Fibroblast of peridontal ligament (primary cell): ENCODE results near the gene NEDD8.

Source experiments
- DNase-seq: peaks from one replicate; pipeline ENCODE4 v3.0.0-alpha.2; 2010; ENCODE audit errors: extremely low read depth

The NEDD8 gene

DNA sequence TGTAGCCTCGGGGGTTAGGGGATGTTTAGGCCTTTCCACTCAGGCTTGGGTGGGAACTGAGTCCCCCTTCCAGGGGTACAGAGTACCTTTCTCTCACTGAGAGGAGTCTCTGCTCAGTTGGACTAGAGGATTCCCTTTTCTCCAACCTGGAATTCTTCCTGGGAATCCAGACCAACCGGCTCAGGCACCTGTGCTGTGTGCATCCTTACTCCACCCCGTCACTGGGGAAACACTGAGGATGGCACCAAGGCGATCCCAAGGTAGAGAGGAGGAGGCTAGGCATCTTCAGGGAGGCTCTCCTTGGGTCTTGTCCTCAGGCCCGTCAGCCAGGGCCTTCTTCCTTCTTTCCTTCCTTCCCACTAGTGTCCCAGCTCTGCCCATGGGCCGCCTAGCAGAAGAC is 31.7 kb upstream of the NEDD8 start:
- DNase-seq = no peak

DNA sequence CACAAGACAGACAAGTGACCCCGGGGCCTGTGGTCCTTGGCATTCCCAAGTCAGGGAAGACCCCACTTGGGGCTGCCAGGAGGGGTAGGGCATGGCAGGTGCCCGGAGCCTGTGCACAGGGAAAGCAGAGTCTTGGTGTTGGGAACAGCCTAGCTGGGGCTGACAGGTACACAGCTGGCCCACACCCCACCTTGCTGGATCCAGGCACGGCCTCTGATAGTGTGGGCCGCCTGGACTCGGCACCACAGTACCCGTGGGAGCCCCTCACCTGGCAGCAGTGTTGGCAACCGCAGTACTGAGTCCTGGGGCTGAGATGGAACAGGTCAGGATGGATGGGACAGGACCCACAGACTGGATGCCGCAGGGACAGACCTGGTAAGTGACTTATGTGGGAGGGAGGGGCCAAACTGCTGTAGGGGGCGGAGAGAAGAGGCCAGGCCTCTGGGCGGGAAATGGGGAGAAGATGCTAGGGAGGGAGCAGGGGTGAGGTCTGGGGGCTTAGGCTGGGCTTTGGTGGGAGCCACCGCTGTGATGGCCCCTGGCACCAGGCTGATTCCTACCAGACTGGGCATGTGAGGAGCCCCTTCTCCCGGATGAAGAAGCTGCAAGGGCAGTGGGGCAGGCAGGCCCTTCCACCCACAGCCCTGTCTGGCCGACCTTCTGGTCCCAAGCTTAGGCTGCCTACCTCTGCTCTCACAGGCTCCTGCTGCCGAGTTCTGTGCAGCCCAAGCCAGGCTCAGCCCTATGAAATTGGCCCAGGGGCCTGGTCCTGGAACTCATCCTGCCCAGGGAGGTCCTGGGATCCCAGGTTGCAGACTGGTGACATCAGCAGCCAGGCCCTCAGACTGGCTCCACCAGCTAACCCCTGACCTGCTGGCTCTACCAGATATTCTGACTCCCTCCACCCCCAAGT is 30.9 kb upstream of the NEDD8 start, which contains the start of gene TGM1:
Gene TGM1, minus strand, starts transcription at position 357 of the 913 bp plus-strand sequence. CDS start 825 bp downstream, outside the sequence.
- no peak for DNase-seq

DNA sequence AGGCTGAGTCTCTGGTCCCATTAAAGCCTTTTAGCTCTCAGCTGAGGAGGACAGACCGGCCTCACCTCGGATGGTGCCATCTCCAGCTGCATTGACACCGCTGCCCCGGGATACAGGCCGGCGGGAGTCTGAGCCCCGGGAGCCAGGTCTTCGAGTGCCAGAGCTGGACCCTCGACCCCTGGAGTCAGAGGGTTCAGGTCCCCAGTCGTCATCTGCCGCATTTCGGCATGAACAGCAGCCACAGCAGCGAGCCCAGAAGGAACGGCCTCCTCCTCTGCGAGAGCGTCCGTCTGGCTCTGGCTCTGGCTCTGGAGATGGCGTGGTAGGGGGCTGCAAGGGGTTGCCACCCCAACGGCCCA is 29.8 kb upstream of the NEDD8 start:
- DNase-seq = no peak

DNA sequence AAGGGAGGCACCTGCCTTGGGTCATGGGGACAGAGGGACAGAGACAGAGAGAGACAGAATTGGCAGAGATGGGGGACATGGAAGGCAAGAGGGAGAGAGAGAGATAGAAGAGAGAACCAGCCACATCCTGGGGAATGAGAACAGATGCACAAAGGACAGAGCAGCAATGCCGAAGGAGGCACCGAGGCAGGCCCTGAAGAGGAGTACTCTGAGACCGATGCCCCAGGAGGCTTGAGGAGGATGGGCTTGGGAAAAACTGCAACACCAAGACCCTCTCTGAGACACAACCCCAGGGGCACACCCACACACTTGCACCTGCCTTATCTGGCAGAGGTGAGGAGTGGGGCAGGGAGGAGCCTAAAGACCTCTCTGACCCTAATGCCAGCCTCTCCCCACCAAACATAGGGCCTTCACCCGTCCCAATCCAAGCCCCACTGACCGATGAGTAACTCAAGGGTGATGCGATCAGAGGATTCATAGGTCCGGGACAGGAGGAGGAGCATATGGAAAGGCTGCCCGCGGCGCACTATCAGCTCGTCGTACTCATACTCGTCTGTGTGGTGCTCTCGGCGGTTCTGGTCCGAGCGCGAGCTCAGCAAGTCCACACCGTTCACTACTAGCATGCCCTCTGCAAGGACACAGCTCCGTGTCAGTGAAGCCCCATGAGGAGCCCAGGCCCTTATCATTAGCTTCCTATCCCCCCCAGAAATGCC is 29.2 kb upstream of the NEDD8 start:
- DNase-seq = no peak

DNA sequence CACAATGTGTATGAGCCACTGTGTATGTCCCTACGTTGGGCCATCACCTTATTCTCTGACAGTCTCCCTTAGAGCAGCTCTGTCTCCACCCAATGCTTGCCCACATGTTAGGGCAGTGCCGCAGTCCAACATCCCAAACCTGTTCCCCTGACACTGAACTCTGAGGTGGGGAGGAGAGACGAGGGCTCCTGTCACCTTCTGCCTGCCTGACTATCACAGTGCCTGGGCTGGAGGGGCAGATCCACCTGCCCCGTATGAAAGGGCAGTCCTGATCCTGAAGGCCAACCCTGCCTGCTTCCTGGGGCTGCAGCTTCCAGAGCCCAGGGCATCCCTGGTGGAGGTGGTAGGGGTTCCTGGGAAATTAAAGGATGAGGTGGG is 28.6 kb upstream of the NEDD8 start:
- no peak for DNase-seq

DNA sequence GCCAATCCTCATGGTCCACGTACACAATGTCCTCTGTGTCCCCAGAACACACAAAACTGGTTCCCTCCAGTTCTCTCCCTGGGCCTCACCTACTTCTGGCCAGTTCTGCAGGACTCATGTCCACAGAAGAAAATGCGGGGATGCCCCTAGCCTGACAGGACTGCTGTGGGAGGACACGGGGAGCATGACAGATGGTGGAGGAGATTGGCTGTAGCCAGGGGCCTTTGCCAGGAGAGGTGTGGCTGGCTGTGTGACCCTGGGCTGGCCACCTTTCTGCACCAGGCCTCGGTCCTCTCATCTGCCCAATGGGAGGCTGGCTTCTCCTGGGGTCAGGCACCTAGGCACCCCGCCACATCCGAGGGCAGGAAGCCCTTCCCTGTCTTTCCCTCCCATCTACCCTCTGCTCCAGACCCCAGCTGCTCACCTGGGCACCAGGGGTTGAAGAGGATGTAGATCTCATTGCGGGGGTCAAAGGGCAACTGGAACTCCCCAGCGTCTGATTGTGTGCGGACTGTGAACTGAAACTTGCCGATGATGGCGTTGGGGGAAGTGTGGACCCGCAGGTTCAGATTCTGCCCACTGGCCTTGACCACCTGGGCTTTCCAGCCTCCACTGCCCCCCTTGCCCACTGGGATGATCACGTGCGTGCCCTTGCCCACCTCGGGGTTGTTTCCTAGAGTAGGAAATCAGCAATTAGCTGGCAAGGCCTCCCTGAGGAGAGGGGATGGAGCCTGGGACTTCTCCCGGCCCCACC is 28.0 kb upstream of the NEDD8 start:
- no peak for DNase-seq

DNA sequence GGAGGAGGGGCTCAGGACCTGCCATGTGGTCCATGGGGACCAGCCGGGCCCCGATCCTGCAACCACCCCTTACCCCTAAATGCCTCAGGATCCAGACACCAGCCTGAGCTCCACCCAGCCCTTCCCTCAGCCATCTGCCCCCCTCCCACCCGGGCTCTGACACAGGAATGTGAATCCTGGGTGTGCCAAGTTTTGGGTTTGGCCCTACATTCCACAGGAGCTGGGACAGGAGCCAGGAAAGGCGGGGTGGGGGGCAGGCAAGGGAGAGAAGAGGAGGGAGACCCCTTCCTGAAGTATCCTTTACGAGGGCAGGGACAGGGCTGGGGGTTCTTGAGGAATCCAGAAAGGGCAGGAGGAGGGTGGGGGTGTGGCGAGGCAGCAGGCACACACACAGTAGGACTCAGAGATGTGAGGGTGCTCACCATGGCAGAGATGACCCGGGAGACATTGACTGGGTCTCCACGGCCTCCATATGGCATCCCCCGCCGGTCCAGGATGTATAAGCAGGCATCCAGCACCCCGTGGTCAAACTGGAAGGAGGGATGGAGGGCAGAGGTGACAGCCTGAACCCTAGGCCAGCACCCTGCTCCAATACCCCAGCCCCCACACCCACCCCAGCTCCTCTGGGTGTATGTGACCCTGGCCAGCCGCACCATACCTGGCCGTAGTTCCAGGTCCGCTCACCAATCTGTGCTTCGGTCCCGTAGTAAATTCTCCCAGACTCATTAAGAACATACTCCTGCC is 27.3 kb upstream of the NEDD8 start:
- DNase-seq = peak; percentile 52

DNA sequence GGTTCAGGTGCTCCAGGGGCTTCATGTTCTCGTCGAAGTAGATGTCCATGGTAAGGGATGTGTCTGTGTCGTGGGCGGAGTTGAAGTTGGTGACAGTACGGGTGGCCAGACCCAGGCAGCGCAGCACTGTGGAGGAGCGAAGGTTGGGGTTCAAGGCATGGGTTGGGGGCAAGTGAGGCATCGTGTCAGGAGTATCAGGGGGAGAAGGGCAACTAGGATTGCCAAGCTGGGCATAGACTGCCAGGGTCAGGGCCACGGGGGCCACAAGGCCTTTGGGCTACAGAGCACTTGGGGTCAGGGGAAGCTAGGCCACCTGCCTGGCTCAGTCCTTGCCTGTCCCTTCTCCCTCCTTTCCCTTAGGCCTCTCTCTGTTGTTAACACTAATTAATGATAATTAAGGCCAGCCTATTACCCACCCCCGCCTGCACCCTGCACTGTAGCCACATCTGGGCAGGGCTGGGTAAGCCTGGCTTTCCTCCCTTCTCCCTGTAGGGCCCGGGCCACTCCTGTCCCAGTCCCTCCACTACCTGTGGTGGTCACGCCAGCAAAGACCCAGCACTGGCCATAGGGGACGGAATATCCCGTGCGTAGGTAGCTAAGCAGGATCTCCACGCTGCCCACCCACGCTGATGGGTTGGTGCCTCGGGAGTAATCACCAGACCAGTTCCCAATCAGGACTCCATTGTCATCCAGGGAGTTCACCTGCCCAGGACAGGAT is 26.5 kb upstream of the NEDD8 start:
- DNase-seq = no peak

DNA sequence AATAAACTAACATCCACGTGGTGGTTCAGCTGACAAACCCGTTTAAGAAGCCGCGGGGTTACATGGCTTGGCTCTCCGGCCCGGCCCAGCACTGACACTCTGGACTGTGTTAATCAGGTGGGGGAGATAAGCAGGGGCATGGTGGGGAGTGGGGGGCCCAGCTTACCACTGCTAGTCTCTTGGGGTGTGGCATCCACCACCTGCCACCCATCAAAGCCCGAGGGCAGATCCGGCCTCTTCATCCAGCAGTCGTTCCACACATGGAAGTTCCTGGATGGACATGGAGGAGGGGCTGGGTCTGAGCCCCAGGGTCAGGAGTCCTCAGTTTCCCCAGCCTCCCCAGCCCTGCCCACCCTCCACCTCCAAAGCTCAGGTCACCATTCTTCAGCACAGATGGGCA is 26.0 kb upstream of the NEDD8 start:
- DNase-seq = no peak

DNA sequence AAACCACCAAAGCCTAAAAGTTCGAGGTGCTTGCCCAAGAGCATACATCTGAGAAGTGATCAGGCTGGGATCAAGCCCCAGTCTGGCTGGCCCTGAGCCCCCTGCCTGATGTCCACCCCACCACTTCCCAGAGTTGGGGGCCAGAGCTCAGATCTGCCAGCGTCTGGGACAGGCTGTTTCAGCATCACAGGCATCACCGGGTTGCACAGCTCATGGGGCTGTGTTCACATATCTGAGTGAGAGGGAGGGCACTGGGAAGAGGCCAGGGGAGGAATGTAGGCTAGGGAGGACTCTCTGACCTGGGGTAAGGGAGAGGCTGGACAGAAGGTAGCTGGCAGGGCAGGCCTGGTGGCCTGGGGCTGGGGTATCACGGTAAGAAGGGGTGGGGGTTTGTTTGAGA is 24.8 kb upstream of the NEDD8 start:
- DNase-seq = no peak

DNA sequence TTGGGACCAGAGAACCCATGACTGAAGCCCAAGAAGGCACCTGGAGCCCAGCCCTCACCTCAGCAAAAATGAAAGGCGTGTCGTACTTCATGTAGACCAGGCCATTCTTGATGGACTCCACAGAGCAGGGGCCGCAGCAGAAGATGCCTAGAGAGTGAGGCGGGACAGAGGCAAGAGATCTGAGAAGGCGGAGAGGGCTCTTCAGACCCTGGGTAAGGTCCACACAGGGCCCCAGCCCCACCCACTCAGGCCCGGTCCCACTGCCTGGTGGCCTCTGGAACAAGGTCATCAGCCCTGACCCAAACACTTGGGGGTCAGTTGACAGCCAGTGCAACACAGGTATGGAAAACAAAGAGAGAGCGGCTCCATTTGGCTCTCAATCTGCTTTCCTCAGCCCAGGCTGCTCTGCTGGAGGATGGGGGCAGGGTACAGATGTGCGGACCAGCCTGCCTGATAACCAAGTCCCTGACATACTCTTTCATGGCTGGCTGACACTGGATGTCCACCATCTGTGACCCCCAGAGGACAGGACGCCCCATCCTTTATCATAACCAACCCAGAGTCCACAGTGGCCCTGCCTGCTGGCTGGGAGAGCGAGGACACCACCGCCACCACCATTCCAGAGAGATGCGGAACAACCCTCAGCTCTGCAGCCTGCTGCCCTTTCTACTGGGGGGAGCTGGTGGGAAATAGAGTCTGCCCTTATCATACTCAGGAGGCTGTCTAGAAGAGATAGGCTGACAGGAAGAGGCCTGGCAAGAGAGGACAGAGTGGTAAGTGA is 24.0 kb upstream of the NEDD8 start:
- DNase-seq = no peak

DNA sequence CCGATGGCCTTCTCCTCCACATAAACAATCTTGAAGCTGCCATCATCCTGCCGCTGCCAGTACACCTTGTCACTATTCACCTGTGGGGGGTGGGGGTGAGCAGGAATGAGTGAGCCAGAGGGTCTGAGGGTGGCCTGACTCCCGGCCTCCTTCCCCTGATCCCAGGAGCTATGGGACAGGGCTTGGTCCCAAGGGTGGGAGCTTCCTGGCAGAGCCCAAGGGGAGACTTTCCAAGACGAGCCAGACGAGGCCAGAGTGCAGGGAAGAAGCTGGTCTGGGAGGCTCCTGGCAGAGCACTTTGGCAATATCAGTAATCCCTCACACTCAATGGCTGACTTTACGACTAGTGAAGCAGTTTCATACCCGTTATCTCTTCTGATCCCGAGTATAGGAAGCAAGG is 23.3 kb upstream of the NEDD8 start:
- no peak for DNase-seq

DNA sequence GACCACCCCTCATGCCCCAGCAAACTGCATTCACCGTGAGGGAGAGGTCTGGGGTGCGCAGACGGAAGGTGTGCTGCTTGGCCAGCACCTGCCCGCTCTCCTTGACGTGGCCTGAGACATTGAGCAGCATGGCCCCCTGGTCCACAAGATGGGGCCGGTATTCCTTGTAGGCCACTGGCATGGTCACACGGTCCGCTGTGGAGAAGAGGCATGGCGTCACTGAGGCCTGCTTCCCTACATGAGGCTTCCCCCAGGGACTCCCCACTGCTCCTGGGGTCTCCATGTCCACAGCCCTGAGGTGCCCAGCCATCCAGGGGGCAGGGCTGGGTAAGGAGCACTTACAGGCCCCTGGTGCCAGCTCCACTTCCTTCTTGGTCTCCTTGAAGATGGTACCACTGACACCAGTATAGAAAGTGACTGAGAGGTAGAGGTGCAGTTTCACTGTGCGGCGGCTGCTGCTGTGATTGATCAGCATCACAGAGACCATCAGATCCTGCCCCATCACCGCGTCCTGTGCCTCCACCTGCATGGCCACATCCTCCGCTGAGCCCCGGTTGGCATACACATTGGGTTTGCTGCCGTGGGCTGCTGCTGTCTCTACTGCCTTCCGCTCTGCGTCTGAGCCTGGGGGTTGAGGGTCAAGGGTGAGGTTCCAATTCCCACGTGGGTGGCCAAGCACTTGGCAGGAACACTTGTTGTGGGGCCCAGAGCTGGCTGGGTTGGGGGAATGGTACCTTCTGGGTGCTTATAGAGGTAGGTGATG is 22.6 kb upstream of the NEDD8 start:
- DNase-seq = no peak

DNA sequence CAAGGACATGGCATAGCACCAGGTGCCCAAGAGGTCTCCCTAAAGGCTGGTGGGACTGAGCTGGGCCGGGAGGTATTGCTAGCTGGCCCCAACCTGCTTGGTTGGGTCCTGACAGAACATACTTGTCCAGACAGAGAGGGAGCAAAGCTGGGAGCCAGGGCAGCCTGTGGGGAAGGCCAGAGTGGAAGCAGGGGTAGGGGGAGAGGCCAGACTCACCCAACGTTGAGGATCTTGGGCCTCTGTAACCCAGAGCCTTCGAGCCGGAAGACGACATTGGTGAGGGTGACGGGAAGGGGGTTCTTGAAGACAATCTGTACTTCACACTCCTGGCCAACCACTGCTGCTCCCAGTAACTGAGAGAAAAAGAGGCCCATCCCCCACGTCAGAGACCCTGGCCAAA is 21.8 kb upstream of the NEDD8 start:
- no peak for DNase-seq

DNA sequence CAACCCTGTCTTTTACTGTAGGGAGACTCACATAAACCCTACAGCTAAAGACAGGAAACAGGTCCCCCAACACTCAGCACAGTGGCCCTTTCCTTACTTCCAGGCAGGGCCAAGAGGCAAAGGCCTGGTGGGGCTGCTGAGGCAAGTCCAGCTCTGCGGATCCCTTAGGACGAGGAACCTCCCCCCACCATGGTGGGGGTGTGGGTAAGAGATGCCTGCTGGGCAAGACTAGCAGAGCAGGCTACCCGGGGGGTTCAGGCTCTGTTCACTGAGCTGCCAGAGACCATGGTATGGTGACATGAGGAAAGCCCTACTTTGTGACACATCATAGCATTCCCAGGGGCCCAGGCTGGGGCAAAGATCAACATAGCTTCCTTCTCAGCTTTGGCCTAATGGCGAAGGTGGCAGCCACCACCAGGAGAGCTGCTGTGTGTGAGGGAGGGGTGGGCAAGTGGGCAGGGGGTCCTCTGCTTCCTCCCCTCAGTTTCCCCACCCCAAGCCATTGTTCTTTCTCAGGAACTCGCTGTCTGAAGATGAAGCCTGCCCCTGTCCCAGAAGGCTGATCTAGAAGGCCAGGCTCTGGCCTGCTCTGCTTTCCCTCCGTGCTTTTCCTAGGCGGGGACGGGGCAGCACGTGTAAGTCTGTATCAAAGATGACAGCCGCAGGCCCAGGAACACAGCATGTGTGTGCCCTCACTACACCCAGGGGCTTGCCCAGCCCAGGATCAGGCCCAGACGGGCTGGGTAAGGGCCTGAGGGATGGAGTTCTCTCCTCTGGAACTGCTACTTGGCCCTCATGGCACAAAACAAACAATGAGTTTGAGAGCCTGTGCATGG is 20.3 kb upstream of the NEDD8 start:
- no peak for DNase-seq

DNA sequence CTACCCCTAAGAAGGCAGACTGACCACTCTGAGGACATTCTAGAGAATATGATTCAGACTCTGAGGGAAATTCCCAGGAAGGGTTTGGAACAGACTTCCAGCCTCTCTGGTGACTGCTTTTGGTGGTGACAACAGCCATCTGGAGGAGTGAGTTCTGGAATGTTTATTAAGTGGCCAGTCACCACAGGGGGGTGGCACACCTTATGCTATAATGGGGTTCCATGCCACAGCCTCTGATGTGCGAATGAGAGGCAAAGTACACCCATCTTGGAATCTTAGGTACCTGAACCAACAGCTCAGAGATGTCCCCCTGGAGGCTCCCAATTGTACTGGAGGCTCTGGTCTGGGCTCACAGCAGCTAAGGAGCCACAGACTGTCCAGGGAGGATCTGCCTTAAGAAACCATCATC is 19.7 kb upstream of the NEDD8 start:
- DNase-seq = no peak

DNA sequence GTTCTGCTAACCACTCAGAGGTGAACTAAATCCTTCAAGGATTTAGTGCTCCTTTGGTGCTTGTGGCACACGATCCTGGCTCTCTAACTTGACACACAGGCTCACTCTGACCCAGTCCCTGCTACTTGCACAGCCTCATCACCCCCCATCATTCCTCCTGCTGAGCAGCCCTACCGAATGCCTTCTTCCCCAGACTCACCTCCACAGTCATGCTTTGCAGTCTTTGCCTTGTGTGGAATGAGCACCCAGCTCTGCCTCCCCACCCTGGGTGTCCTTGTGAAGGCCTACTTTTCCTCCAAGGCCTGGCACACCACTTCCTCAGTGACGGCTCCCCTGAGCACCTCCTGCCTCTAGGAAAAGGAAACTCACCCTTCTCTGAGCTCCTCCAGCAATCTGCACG is 18.2 kb upstream of the NEDD8 start:
- DNase-seq = no peak

DNA sequence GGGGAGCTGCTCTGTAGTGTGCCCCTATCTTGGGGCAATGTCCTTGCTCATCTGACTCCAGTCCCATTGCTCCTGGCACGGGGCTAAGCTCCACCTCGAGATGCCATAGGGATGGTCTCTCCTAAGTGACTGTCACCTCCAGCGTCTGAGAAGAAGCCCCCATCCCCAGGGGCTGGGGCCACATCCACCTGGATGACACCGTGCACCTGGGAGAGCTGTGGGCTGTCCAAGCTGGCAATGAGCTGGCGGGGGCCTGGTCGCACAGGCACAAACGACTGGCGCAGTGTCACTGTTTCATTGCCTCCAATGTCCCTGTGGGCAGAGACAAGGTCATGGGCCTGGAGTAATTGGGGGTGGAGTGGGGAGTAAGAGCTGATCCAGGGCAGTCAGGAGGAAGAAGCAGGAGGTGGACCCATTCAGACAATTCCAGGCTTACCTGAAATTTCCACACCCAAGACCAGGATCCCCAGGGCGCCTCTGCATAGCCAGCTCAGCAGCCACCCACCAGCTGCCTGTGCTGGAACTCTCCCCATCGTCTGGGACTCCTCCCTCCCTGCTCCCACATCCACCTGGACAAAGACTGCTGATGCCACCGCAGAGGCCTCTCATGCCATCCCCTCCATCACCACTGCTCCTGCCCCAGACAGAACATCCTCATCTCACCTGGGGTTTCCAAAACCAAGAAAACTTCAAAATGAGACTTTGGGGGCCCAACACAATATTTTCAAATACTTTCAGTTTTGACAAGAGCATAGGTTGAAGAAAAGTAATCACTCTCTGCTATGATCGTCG is 17.3 kb upstream of the NEDD8 start:
- DNase-seq = no peak
